Stimulated activated CD4-positive, alpha-beta T cell treated with anti-CD3 and anti-CD28 coated beads, Interleukin-4, amount 100 ng/mL, for 4 hours (primary cell): ENCODE data around the gene PSMD13.
"Not testable (repeated sequence)": the region's sequence is repeated elsewhere in the genome, so short reads cannot be mapped to it uniquely, and the experiment has no call there.

ENCODE experiments used
- DNase-seq, 2 experiments: peaks; one replicate each; pipeline ENCODE4 v3.0.0-alpha.2; 2020

PSMD13 gene

DNA sequence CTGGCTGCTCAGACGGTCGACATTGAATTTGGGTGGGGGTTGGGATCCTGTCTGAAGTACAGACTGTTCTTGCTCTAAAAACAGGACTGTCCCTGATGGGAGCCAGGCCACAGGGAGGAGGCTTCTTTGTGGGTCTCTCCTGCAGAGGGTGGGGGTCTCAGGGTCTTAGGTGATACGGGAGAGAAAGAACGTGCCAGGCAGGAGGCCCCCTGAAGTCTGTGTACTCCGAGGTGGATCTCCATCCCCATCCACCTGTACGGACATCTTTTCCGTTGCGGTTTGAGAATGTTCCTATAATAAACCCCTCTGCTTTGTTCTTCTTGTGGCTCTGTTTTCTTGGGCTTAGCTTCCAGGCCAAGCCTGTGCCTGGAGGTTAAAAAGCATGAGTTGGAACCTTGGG, 15.9 kb downstream of the PSMD13 start:
- no peak for DNase-seq

DNA sequence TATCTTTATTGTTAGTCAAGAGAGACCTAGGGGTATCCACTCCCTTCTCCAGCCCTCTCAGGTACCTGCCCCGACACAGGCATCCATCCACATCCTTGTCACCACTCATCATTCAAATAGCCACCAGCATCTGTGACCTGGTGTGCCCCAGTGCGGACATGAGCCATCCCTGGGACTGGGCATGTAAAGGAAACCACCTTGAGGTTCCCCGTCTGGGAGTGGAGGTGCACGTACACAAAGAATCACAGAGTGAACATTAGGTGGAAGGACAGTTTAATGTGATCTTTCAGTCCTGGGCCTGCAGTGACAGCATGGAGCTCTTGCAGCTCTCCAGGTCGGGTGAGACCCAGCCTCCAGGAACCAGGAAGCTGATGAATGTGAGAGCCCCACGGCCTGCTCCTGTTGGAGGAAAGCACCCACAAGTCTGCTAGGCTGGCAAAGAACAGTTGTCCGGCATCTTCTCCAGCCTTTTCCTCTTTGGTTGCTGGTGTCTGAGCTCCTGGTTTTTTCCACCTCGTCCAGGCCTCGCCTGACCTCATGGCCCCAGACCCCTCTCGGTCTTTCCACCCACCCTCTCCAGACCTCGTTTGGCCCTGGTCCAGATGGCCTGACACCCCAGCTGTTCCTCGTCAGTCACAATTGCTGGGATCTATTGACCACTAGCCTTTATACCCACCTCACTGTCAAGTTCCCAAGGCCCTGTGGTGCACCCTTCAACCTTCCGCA, 16.5 kb downstream of the PSMD13 start:
- no peak for DNase-seq

DNA sequence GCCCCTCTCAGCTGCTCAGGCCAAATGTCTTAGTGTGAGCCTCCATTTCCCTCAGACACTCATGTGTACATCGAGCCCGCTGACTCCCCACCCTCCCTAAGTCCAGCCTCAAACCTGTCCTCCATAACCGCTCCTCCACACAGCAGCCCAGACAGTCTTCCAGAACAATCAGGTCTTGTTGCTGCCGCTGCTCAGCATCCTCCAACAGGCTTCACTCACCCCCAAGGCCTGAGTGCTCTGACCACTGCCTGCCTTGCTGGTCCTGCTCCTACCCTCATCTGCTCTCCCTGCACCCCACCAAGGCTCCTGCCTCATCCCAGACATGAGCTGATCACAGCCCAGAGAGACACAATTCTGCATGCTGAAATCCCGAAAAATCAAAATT, 17.1 kb downstream of the PSMD13 start:
- no peak for DNase-seq

DNA sequence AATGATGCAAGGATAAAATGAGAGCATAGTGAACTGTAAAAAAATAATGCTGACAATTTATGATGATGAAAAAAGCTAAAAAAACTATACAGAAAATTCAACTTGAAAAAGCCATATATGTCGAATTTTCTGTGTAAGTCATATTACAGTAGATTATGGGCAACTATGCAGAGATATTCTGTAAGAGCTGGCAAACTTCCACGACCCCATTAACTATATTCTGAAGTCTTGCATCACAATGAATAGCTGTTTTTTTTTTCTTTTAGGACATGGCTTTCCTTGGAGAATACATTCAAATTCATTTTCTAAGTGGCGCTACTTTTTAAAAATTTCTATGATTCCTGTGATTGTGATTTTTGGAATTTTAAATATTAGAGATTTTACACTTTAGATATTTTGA, 18.4 kb downstream of the PSMD13 start:
- no peak for DNase-seq

DNA sequence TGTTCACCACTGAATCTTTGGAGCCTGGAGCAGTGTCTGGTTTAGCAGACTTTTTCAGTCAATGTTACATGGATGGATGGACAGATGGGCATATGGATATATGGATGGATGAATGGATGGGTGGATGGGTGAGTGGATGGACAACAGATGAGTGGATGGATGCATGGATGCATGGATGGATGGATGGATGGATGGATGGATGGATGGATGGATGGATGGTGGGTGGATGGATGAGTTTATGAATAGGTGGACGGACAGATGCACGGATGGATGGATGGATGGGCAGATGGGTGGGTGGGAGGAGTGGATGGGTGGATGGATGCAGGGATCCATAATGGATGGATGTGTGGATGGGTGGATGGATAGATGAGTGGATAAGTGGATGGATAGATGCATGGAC, 19.0 kb downstream of the PSMD13 start:
- DNase-seq = no peak

DNA sequence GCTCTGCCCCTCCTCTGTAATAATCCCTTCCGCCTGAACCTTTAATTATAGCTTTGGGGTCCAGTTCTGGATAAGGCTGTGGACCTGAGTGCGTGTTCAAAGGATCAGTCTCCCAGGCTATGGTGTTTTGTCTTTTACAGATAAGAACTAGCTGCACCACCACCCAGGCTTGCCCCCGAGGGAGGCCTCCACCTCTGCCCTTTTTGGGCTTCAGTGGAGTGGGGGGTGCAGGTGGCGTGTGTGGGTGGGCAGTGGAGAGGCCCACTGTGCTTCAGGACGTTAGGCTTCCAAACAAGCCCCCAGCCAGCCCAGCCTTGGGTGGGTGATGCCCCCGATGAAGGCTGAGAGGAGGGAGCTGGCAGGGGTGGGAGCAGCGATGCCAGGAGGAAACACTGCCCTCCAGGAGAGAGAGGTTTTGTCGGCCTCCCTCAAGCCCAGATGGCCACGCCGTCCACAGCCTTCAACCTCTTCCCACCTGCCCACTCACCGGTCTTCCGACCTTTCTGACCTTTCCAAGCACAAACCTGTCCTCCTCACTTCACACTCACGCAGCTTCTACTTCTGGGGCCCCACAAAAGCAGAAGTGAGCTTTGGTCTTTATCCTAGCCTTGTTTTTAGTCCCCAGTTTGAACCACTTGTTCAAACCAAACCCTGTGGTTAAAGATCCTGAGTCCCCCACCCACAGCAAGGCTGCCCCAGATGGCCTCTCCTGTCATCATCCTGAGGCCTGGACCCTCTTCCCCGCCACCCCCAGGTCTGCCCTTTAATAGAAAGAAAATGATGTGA, 20.4 kb downstream of the PSMD13 start:
- no peak for DNase-seq

- DNase-seq = no peak
Observed at GRCh38 chr11:257766-258493, 21.2 kb downstream of the PSMD13 start.

DNA sequence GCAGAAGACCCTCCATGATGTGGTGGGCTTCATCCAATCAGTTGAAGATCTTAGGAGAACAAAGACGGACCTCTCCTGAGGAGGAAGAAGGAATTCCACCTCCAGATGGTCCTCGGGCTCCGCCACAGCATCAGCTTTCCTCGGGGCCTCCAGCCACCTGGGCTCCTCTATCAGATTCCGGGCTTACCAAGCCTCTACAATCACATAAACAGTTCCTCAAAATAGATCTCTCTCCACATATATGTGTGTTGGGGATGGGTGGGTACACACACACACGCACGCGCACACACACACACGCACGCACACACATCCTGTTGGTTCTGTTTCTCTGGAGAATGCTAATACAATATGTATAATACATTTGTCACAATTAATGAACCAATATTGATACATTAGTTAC, 22.6 kb downstream of the PSMD13 start:
- DNase-seq = no peak

DNA sequence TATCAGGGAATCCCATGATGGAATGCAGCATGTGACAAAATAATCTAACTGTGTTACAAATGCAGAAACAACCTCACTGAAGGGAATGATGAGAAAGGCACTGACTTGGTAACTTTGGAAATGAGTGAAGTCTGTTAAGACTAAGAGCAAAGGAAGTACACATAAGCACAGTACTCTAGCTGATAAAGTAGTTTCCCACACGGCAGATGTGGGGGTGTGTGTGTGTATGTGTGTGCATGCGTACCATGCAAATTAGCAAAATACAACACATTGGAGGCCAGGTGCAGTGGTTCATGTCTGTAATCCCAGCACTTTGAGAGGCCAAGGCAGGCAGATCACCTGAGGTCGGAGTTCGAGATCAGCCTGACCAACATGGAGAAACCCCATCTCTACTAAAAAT, 24.8 kb downstream of the PSMD13 start:
- no peak for DNase-seq

- no peak for DNase-seq
Observed at GRCh38 chr11:266676-267439, 30.1 kb downstream of the PSMD13 start.

GRCh38 chr11:267491-267994, 30.8 kb downstream of the PSMD13 start:
- peak; percentile 45 to 53 for DNase-seq

DNA sequence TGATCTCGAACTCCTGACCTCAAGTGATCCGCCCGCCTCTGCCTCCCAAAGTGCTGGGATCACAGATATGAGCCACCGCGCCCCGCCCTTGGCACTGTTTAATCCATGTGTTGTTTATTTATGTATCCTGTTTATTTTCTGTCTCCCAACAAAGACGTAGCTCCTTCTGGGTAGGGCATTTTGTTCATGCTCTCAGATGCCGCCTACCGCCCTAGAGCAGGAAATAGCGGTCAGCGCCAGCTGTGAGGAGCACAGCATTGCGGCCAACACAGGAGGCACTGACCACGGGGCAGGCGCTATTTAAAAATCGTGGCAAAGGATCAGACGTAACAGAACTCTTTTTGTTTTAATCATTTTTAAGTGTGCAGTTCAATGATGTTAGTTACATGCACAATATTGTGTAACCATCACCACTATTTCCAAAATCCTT, 32.0 kb downstream of the PSMD13 start:
- DNase-seq = not testable (repeated sequence)

DNA sequence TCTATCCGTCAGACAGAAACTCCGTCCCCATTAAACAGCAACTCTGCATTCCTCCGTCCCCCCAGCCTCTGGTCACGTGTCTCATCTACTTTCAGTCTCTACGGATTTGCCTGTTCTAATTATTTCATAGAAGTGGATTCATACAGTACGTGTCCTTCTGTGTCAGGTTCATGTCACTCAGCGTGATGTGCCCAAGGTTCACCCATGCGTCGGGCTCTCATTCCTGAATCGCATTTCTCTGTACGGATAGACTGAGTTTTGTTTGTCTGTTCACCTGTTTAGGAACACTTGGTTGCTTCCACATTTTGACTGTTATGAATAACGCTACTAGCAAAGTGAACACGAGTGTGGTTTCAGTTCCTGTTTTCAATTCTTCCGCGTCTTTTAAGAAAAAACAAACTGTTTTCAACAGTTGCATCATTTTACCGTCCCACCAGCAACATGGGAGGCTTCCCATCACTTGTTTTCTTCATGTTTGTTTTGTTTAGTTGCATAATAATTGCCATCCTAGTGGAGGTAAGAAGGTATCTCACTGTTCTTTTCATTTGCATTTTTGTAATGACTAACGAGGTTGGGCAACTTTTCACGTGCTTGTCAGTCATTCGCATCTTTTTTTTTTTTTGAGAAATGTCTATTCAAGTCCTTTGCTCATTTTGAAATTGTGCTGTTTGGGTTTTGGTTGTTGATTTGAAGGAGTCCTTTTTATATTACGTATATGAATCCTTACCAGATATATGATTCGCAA, 32.5 kb downstream of the PSMD13 start:
- peak in 1 of 2 experiments; percentile 35 for DNase-seq

GRCh38 chr11:270451-271318, 33.9 kb downstream of the PSMD13 start:
- DNase-seq = no peak

GRCh38 chr11:271319-271715, 34.5 kb downstream of the PSMD13 start:
- no peak for DNase-seq

DNA sequence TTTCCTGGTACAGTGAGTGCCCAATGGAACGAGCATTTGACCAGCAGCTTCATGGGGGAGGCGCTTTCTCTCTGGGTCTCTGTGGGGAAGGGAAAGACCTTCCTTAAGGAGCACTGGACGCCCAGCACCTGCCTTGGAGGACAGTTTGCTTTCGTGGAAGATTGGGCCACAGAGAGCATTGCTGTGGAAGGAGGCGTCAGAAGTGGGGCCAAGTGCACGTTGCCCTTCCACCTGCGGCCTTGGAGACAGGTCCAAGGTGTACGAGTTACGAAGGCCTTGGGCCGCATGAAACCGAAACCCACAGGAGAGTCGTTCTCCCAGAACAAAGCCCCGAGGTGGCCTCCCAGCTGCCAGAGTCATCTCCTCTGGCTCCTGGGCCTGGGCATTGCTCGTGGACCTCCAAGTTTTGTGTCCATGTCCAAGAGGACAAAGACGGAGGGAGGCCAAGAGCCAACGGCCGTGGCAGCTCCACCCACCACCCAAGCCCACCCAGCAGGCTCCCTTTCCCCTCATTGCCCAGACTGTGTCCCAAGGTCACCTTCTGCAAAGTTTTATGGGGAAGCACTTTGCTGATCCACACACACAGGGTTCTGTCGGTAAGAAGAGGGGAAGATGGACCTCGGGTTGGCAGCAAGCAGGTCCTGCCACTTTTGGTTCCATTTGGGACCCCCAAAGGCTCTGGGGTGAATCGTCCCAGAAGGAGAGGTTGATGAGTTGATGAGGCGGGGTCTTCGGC, 35.6 kb downstream of the PSMD13 start:
- no peak for DNase-seq

DNA sequence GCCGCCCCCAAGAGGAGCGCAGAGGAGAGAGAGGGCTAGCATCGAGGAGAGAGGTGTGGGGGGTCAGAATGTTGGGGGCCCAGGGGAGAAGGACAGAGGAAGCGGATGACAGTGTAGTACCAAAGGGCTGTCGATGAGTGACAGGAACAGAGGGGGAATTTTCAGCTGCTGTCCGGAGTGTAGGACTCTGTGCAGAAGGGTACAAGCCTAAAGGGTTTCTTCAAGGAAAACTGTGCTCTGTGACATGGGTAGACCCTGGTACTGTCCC, 36.1 kb downstream of the PSMD13 start:
- no peak for DNase-seq

DNA sequence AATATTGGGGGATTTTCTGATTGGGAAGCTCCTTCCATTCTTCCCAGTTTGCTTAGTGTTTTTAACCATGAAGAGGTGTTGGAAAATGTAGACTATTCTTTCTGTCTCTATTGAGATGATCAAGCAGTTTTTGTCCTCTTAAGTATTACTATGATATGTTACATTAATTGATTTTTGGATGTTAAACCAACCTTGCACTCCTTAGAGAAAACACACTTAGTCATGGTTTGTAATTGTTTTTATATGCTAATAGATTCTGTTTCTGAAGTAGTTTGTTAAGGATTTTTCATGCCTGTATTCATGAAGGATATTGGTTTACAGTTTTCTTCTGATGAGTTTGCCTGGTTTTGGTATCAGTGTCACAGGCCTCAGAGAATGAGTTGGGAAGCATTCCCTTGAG, 39.4 kb downstream of the PSMD13 start:
- DNase-seq = no peak

- DNase-seq = no peak
Observed at GRCh38 chr11:278001-278951, 41.5 kb downstream of the PSMD13 start, which contains the start of gene NLRP6. Gene NLRP6 (plus strand): TSS chr11:278407. CDS start chr11:278570, 163 bp downstream.
